OCI-M1 (cell line): ENCODE measurements around the gene GRIP2.
A peak's percentile ranks its signal among the peaks of the same experiment; 100 is the strongest.

Source experiments
- DNase-seq: peaks from one replicate; lab custom pipeline; 2025; lab: John Stamatoyannopoulos, UW

The GRIP2 gene

GRCh38 chr3:14484741-14485140 lies 55.4 kb downstream of the GRIP2 start:
- no peak for DNase-seq

- DNase-seq, result no peak
Measured at GRCh38 chr3:14483286-14483685, 56.9 kb downstream of the GRIP2 start.

- DNase-seq, result no peak
Measured at GRCh38 chr3:14482271-14482721, 57.8 kb downstream of the GRIP2 start.

- no peak for DNase-seq
Measured at GRCh38 chr3:14481646-14482036, 58.5 kb downstream of the GRIP2 start.

DNA sequence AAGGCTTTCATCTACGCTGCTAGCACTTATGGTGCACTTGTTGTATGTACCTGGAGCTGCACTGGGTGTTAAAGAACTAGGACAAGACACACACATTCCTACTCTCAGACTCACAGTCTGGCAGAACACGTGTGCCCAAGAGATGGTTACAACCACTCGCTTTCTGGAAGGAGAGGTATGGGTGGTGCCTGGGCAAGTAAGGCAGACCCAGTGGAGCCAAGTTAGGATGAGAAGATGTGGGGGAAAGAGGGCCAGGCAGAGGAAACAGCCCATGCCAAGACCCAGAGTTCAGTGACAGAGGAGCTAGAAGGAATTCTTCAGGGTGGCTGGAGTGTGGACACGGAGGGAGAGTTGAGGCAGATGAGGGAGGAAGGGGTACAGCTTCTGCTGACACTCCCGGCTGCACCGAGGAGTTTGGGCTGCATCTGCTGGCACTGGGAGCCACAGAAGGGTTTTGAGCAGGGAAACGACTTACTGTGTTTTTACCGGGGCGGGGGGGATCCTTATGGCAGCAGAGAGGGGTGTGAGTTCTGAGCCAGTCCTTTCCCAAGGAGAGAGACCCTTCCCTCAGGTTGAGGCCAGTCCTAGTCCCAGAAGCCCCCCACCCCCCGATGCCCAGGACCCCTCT lies 59.0 kb downstream of the GRIP2 start:
- no peak for DNase-seq

DNA sequence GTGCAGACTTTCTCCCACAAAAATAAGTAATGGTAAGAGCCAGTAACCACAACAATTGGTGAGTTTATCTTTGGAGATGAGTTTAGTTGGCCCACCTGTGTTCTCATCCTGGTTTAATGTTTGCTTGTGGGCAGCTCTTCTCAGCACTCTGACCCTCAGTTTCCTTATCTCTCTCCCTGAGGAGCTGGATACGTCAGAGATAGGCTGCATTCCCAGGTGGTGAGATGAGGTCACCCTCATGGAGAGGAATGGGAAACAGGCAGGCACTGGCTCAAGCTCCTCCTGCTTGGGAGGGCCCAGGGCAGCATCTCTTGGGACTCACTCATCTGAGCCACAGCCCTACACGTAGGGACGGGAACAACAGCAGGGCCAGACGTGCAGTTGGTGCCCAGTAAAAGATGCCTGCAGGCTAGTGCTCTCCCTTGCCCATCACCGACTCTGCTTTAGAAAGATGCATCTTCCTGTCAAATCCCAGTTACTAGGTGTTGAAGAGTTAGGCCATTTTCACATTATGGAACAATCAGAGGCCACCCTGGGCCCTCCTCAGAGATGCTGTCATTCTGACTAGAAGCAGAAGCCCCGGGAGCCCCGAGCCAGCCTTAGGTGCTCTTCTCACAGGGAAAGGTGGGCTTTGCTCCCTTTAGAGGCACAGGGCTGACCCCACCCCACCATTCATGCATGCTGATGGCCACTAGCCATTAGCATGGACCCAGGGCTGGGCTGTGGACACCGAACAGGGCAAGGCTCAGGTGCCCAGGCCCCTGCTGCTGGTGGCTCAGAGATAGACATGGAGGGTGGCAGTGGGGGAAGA lies 59.7 kb downstream of the GRIP2 start:
- DNase-seq, result no peak

DNA sequence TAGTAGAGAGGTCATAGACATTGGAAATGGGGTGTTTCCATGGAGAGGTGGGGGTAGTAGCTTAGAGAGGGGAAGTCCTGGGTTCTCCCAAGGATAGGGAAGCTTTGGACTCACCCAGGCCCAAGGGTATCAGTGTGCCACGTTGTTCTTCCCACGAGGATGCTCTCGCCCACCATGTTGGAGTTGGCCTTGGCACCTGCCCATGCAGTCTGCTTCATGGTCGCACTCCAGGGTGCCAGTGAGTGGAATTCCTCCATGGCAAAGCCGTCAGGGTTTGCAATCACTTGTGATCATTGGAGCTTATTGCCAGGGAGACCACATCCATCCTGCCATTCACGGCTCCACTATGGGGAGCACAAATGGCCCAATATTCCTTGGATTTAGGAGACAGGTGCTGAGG lies 60.6 kb downstream of the GRIP2 start:
- DNase-seq, result no peak

- DNase-seq, result no peak
Measured at GRCh38 chr3:14478956-14479550, 61.1 kb downstream of the GRIP2 start.

GRCh38 chr3:14477311-14477935 lies 62.7 kb downstream of the GRIP2 start:
- no peak for DNase-seq

- no peak for DNase-seq
Measured at GRCh38 chr3:14476583-14477265, 63.4 kb downstream of the GRIP2 start.

- DNase-seq, result no peak
Measured at GRCh38 chr3:14475621-14476020, 64.5 kb downstream of the GRIP2 start.

DNA sequence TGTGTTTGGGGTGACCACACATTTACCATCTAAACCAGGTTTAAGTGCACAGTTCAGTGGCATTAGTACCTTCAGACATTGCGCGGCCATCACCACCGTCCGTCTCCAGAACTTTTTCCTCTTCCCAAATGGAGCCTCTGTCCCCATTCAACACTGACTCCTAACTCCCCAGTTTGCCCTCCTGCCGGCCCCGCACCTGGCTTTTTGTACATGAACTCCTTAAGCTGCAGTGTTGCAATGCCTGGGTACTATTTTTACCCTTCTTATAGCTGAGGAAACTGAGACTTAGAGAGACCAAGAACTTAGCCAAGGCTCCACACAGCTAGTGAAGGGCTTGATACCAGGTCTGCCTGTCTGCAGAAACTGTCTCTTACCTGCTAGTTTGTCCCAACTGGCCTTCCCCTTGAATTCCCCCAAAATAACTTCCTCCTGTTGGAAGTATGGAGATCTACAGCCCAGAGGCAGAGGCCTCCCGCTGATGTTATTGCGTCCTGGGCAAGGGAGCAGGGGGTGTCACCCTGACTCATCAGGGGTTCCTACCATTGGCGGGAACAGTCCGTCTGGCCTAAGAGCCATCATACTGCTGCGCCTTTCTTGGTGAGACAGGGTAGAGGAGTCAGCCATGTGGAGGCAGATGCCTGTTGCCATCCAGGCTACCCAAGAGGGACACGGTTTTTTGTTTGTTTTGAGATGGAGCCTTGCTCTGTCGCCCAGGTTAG lies 65.6 kb downstream of the GRIP2 start:
- no peak for DNase-seq

DNA sequence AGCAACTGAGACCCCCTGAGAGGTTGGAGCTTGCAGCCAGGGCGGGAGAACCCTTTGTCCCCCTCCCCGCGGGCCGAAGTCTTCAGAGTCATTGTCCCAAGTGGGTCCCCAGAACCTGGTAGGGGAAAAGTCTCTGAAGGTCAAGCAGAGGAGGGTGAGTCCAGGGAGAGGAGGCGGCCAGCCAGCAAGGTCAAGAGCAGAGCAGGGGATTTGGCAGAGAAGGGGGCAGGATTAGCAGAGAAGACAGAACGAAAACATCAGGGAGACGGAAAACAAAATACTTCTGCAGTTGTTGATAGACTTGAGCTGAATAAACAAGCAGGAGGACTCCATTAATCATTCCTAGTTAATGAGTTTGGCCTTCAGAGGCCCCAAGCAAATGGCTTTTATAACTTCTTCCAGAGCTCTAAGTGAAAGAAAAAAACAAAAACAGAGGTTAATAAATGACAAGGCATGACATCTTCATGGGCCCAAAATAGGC lies 66.7 kb downstream of the GRIP2 start:
- DNase-seq, result no peak

GRCh38 chr3:14472471-14473351 lies 67.4 kb downstream of the GRIP2 start:
- DNase-seq, result no peak

GRCh38 chr3:14471690-14472089 lies 68.5 kb downstream of the GRIP2 start:
- no peak for DNase-seq

GRCh38 chr3:14471016-14471415 lies 69.1 kb downstream of the GRIP2 start:
- DNase-seq, result no peak

DNA sequence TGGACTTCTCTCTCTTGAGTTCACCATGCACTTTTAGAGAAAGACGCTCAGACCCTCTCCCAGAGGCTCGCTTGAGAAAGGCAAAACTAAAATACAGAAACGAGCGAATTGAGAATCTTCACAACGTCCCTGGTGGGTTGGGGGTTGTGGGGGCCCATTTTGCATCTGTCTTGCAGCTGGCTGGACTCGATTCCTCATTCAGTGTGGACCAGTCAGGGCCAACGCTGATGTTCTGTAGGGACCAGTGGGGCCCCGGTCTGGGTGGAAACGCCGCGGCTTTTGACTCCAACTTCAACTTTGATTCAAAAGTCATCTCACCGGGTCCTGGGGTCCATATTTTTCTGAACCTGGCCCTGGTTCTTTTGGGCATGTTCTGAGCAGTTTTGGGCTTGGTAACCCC lies 69.7 kb downstream of the GRIP2 start:
- DNase-seq, result no peak

GRCh38 chr3:14468621-14468981 lies 71.5 kb downstream of the GRIP2 start:
- DNase-seq, result no peak

DNA sequence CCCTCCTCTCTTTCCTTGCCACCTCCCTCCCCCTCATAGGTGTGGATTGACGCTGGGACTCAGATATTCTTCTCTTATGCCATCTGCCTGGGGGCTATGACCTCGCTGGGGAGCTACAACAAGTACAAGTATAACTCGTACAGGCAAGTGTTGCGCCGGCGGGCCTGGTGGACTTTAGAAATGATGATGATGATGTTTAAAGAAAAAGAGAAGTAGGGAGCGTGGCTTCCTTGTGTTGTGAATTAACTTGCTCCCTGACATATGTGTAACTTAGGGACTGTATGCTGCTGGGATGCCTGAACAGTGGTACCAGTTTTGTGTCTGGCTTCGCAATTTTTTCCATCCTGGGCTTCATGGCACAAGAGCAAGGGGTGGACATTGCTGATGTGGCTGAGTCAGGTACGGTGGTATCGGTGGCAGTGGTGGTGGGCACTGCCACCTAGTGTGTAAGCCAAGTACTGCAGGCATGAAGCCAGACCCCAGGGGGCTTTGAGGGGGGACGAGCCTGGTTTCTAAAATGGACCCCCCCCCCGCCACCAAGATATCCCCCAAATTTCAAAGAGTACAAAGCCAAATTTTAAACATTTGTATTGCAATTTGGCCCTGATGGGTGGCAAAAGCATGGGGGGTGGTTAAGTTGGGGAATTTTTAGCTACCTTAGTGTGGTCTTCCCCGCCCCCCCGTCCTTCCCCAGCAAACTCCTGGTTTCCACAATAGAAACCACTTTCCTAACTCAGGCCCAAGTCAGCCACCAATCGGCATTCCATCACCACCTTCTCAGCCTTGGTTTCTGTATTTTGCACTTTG lies 72.1 kb downstream of the GRIP2 start:
- peak; percentile 31 for DNase-seq
